Measurements from ENCODE around the gene GLIS1. TPM values are rescaled to one million over a fixed set of nuclear protein-coding genes. Genes with fewer than 3 reads are reported as not detected.

GLIS1 gene
- total and polyA plus RNA-seq, 2 of the 8 experiments (the other 6 are each of a cell fraction or from before 2014, with no cell fraction given) = 0.15 to 0.22 TPM

- ChIA-PET CTCF (ENCODE audit: partially characterized antibody) (interaction anchor here (0.6 to 9.1 kb wide), 8 partner anchors 12 to 246 kb away, joined by 3 to 74 read pairs (median 3); no protein-coding TSS in a partner anchor), POLR2A (ENCODE audit: partially characterized antibody) (interaction anchor here (1.1 kb wide), 1 partner anchor 11 kb away, joined by 3 read pairs; no protein-coding TSS in a partner anchor)
- Histone ChIP-seq H2BK15ac (ENCODE audit: low read length) (no peak overlapping the region), H3K79me2 (ENCODE audit: control insufficient read depth in 1 of 2, insufficient read depth in 2 of 2, low read length in 2 of 2) (no peaks in the 10 kb centered on the region), H4K5ac (ENCODE audit: insufficient read length, low read depth, low read length) (no peak overlapping the region), H3K36me3 (ENCODE audit: control insufficient read depth in 2 of 4, insufficient read depth in 4 of 4, low read length in 3 of 4) (no peaks in the 10 kb centered on the region), H3K9me3 (ENCODE audit: insufficient read depth in 2 of 2, low read depth in 1 of 2, low read length in 1 of 2) (no peaks in the 10 kb centered on the region), H2AK5ac (ENCODE audit: low read depth, low read length) (no peak overlapping the region), H4K8ac (ENCODE audit: extremely low read depth, insufficient read depth, low read length) (no peak overlapping the region; the same call in 1 of the 2 replicates), H3K14ac (ENCODE audit: insufficient read length) (no peak overlapping the region), H2AFZ (ENCODE audit: low read length) (no peak overlapping the region), H3K56ac (replicated peaks; ENCODE audit: insufficient read length, low read depth, low read length) (no peak overlapping the region), H2BK20ac (ENCODE audit: low read length) (no peak overlapping the region), H2BK120ac (replicated peaks; ENCODE audit: low read depth, low read length) (no peak overlapping the region), H3K18ac (ENCODE audit: extremely low read depth, low read length) (no peak overlapping the region), H3K23me2 (ENCODE audit: low read depth, low read length) (no peaks in the 10 kb centered on the region), H4K20me1 (replicated peaks in 1 of 2; ENCODE audit: control insufficient read depth in 1 of 2, insufficient read depth in 2 of 2, low read length in 2 of 2) (no peaks in the 10 kb centered on the region), H3K23ac (ENCODE audit: insufficient read length) (no peak overlapping the region), H3K79me1 (ENCODE audit: low read depth, low read length) (no peaks in the 10 kb centered on the region), H3K27ac (ENCODE audit: low read depth, low read length) (no peak overlapping the region), H2BK5ac (ENCODE audit: low read depth, low read length) (no peak overlapping the region), H3K4me2 (ENCODE audit: insufficient read depth in 1 of 2, low read depth in 2 of 2, low read length in 2 of 2) (no peak overlapping the region), H3K4me3 (ENCODE audit: extremely low read depth in 1 of 4, insufficient read depth in 2 of 4, low read depth in 3 of 4, low read length in 4 of 4) (no peak overlapping the region), H3K27me3 (replicated peaks in 1 of 4; ENCODE audit: control insufficient read depth in 3 of 4, extremely low read depth in 1 of 4, insufficient read depth in 3 of 4, low read length in 3 of 4) (no peaks in the 10 kb centered on the region; a peak in 1 of 7 replicates), H3K4me1 (replicated peaks in 1 of 4; ENCODE audit: control insufficient read depth in 3 of 4, insufficient read depth in 4 of 4, low read length in 3 of 4) (peaks cover 0 to 7% (median 5%) of the 10 kb centered on the region in 4 experiments; a peak in 5 of 7 replicates), H2BK12ac (ENCODE audit: low read depth, low read length) (0 out of 2 replicates have a peak overlapping the region, but pooled peaks have one; percentile 50), H3K9ac (replicated peaks in 1 of 4; ENCODE audit: extremely low read depth in 1 of 4, low read depth in 3 of 4, low read length in 3 of 4) (no peak overlapping the region), H4K91ac (replicated peaks; ENCODE audit: insufficient read length, low read length) (peak overlapping the region; percentile 75), H3K4ac (replicated peaks; ENCODE audit: insufficient read length, low read depth, low read length) (no peak overlapping the region)
- 85% methylated on average over 22 of the region's 22 CpGs; no CpG with 5 or more reads in 1 of the 2 experiments for WGBS, 2 experiments (ENCODE audit: extremely low coverage in 1 of 2, insufficient coverage in 1 of 2, insufficient read length in 1 of 2, insufficient replicate concordance in 2 of 2, low coverage in 1 of 2, low lambda C conversion rate in 2 of 2, missing lambda C conversion rate in 1 of 2)
- no peak for DNase-seq (ENCODE audit: low read depth in 1 of 2, low spot score in 2 of 2)
- FAIRE-seq = no peak
- TF ChIP-seq HDAC6 (IDR thresholded peaks at IDR 0.05; ENCODE audit: low read depth, low read length) (no peak), GTF2F1 (IDR thresholded peaks at IDR 0.05; ENCODE audit: borderline replicate concordance, low read depth, low read length) (no peak), SP1 (IDR thresholded peaks at IDR 0.05; ENCODE audit: low read depth, low read length) (no peak), EZH2 (IDR thresholded peaks at IDR 0.05; ENCODE audit: low read depth, low read length, severe bottlenecking) (no peak), SP2 (IDR thresholded peaks at IDR 0.05; ENCODE audit: low read length) (no peak), KDM4A (IDR thresholded peaks at IDR 0.05; ENCODE audit: low read depth, low read length, severe bottlenecking) (no peak), CBX5 (IDR thresholded peaks at IDR 0.05; ENCODE audit: low read depth, low read length) (no peak), EGR1 (IDR thresholded peaks at IDR 0.05; ENCODE audit: borderline replicate concordance, low read depth, low read length) (no peak)
- TF ChIP-seq, protein P1, sequence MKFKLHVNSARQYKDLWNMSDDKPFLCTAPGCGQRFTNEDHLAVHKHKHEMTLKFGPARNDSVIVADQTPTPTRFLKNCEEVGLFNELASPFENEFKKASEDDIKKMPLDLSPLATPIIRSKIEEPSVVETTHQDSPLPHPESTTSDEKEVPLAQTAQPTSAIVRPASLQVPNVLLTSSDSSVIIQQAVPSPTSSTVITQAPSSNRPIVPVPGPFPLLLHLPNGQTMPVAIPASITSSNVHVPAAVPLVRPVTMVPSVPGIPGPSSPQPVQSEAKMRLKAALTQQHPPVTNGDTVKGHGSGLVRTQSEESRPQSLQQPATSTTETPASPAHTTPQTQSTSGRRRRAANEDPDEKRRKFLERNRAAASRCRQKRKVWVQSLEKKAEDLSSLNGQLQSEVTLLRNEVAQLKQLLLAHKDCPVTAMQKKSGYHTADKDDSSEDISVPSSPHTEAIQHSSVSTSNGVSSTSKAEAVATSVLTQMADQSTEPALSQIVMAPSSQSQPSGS (IDR thresholded peaks at IDR 0.05; ENCODE audit: low read length) = no peak
Measured at GRCh38 chr1:53693773-53694717, 44.9 kb downstream of the GLIS1 start.

Data from H1 (cell line).